H1 (cell line): ENCODE data around the gene MYH10. TPM values are rescaled to one million over a fixed set of nuclear protein-coding genes. Genes with fewer than 3 reads are reported as not detected.

Experiments used
- BACH1 ChIP-seq: IDR thresholded peaks from 2 replicates; pipeline ENCODE4 v1.6.1; 2012; ENCODE audit warnings: low read length, improper control_type of control experiment
- BCL11A ChIP-seq, 2 experiments: IDR thresholded peaks; one replicate each; pipeline ENCODE4 v1.6.1; 2011; ENCODE audit warnings: low read depth in 2 of 2, low read length in 2 of 2, mild to moderate bottlenecking in 2 of 2
- CBX8 ChIP-seq: fragments of 300-800, 300-1000 bp; sonication (generic); IDR thresholded peaks from 2 replicates; pipeline ENCODE4 v1.7.1; 2016; ENCODE audit warnings: low read depth, low read length, borderline replicate concordance
- CHD2 ChIP-seq: IDR thresholded peaks from 2 replicates; pipeline ENCODE4 v1.6.1; 2012; ENCODE audit warnings: low read length, improper control_type of control experiment
- CREB1 ChIP-seq: IDR thresholded peaks from 2 replicates; pipeline ENCODE4 v1.6.1; 2012; ENCODE audit warnings: inconsistent platforms
- CTBP2 ChIP-seq: IDR thresholded peaks from 2 replicates; pipeline ENCODE4 v1.7.0; 2011; ENCODE audit warnings: borderline replicate concordance, mild to moderate bottlenecking, moderate library complexity, mixed read lengths, low read length; ENCODE audit not compliant: insufficient read depth, insufficient read length
- GABPA ChIP-seq: IDR thresholded peaks from 2 replicates; pipeline ENCODE4 v1.6.1; 2011; ENCODE audit warnings: mild to moderate bottlenecking, low read length, moderate library complexity, borderline replicate concordance; ENCODE audit not compliant: insufficient read depth
- JUND ChIP-seq: IDR thresholded peaks from 2 replicates; pipeline ENCODE4 v1.6.1; 2011; ENCODE audit warnings: mild to moderate bottlenecking, improper control_type of control experiment, low read length
- NANOG ChIP-seq: IDR thresholded peaks from 2 replicates; pipeline ENCODE4 v1.6.1; 2011; ENCODE audit warnings: low read length, low read depth, mild to moderate bottlenecking, inconsistent platforms; ENCODE audit not compliant: insufficient read depth, poor library complexity, severe bottlenecking
- NRF1 ChIP-seq: IDR thresholded peaks from 2 replicates; pipeline ENCODE4 v1.6.1; 2011; ENCODE audit warnings: mild to moderate bottlenecking, low read depth, low read length, improper control_type of control experiment
- PHF8 ChIP-seq: fragments of 200-600 bp; sonication (generic); conservative IDR thresholded peaks from 2 replicates; pipeline ENCODE4 v1.7.1; 2012; ENCODE audit warnings: low read depth, mild to moderate bottlenecking, inconsistent platforms, low read length, moderate library complexity
- POLR2AphosphoS5 ChIP-seq: IDR thresholded peaks from 2 replicates; pipeline ENCODE4 v1.6.1; 2011; ENCODE audit warnings: low read depth, low read length
- POU5F1 ChIP-seq: IDR thresholded peaks from 2 replicates; pipeline ENCODE4 v1.6.1; 2011; ENCODE audit warnings: low read depth, mild to moderate bottlenecking, low read length, moderate library complexity
- RBBP5 ChIP-seq: IDR thresholded peaks from 2 replicates; pipeline ENCODE4 v1.7.1; 2012; ENCODE audit warnings: low read depth, mild to moderate bottlenecking, inconsistent platforms, low read length, moderate library complexity, borderline replicate concordance
- RNF2 ChIP-seq: fragments of 200-900, 300-1000 bp; sonication (generic); IDR thresholded peaks from 2 replicates; pipeline ENCODE4 v1.7.1; 2016; ENCODE audit warnings: borderline replicate concordance, low read depth, mild to moderate bottlenecking, antibody characterized with exemption, low read length; ENCODE audit not compliant: poor library complexity, severe bottlenecking; ENCODE audit errors: missing control alignments
- SAP30 ChIP-seq: fragments of 300-600 bp; sonication (generic); IDR thresholded peaks from 2 replicates; pipeline ENCODE4 v1.7.1; 2012; ENCODE audit warnings: low read length, moderate library complexity, mild to moderate bottlenecking, inconsistent platforms; ENCODE audit not compliant: insufficient read depth, insufficient replicate concordance
- SIRT6 ChIP-seq: IDR thresholded peaks from one replicate; pipeline ENCODE4 v1.7.1; 2012; ENCODE audit warnings: low read length, inconsistent platforms
- SIX5 ChIP-seq: IDR thresholded peaks from 2 replicates; pipeline ENCODE4 v1.6.1; 2011; ENCODE audit warnings: mild to moderate bottlenecking, low read depth, low read length
- SUZ12 ChIP-seq: fragments of 200-600 bp; sonication (generic); IDR thresholded peaks from 2 replicates; pipeline ENCODE4 v1.6.1; 2012; ENCODE audit warnings: mild to moderate bottlenecking, inconsistent platforms, low read length, moderate library complexity, mixed read lengths
- TBP ChIP-seq: IDR thresholded peaks from 2 replicates; pipeline ENCODE4 v1.6.1; 2011; ENCODE audit warnings: low read depth, low read length, improper control_type of control experiment
- TCF12 ChIP-seq: IDR thresholded peaks from 2 replicates; pipeline ENCODE4 v1.6.1; 2011; ENCODE audit warnings: low read depth, mild to moderate bottlenecking, low read length
- TEAD4 ChIP-seq: IDR thresholded peaks from 2 replicates; pipeline ENCODE4 v1.6.1; 2012; ENCODE audit warnings: low read depth, low read length, inconsistent platforms, mixed read lengths
- YY1 ChIP-seq: IDR thresholded peaks from 2 replicates; pipeline ENCODE4 v1.6.1; 2011; ENCODE audit warnings: low read depth, mild to moderate bottlenecking, low read length
- polyA plus RNA-seq, 7 experiments: library from polyadenylated mRNA; depleted of rRNA in 3 of 7; stranded (reverse) in 5 of 7; unstranded in 2 of 7; fragments of >200 nt in 5 of 7; fragments of 200-250 nt in 2 of 7; gene quantifications; 1 replicate in 5 of 7; 2 replicates in 1 of 7; 4 replicates in 1 of 7; pipeline versions ENCODE4 v1.2.1 to v1.2.3, GENCODE V29; 2011 to 2013; ENCODE audit warnings: missing spikeins in 2 of 7, mixed read lengths in 2 of 7
- total RNA-seq: library from RNA; stranded (reverse); fragmentation: NEBNext Ultra II Directional; extraction: Animal tissue kit (Norgen Biotek cat#: 25700); gene quantifications from 2 replicates; pipeline ENCODE4 v1.2.1, GENCODE V29; 2021
- TF ChIP-seq, protein P1 (sequence below): IDR thresholded peaks from 2 replicates; pipeline ENCODE4 v1.6.1; 2012; ENCODE audit warnings: inconsistent platforms

MYH10 gene
- total and polyA plus RNA-seq, 2 of the 8 experiments (the other 6 are each of a cell fraction or from before 2014, with no cell fraction given) = 64.1 to 289 TPM

GRCh38 chr17:8435245-8436168 lies 195.0 kb downstream of the MYH10 start, which contains the start of gene NDEL1 (continued):
- TF ChIP-seq PHF8 = peak; percentile 65
- TF ChIP-seq BCL11A (IDR thresholded peaks at IDR 0.05; ENCODE audit: low read depth in 2 of 2, low read length in 2 of 2) = no peak
- TF ChIP-seq RNF2 = no peak
- TF ChIP-seq SIRT6 = no peak
- TF ChIP-seq NRF1 = peak; percentile 89
- no peak for TF ChIP-seq CTBP2
- no peak for TF ChIP-seq SAP30
- no peak for TF ChIP-seq NANOG
- no peak for TF ChIP-seq SIX5
- TF ChIP-seq, protein P1, sequence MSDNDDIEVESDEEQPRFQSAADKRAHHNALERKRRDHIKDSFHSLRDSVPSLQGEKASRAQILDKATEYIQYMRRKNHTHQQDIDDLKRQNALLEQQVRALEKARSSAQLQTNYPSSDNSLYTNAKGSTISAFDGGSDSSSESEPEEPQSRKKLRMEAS = 0 out of 2 replicates have a peak, but pooled peaks have one; percentile 68
- TF ChIP-seq TEAD4 = no peak
- TF ChIP-seq POLR2AphosphoS5 = peak; percentile 89
- TF ChIP-seq RBBP5 = peak; percentile 25; the same call in 1 of the 2 replicates
- TF ChIP-seq SUZ12 = no peak
- peak; percentile 82 for TF ChIP-seq BACH1
- TF ChIP-seq YY1 = 0 out of 2 replicates have a peak, but pooled peaks have one; percentile 9
- no peak for TF ChIP-seq JUND
- 0 out of 2 replicates have a peak, but pooled peaks have one; percentile 57 for TF ChIP-seq TBP
- TF ChIP-seq GABPA = no peak
- no peak for TF ChIP-seq TCF12
- TF ChIP-seq CHD2 = no peak
- peak; percentile 88 for TF ChIP-seq CREB1
- TF ChIP-seq POU5F1 = no peak
- no peak for TF ChIP-seq CBX8
